Vagina (tissue), 2 donors: ENCODE data around the gene CALM3. TPM values are rescaled to one million over a fixed set of nuclear protein-coding genes. Genes with fewer than 3 reads are reported as not detected.
A peak's percentile ranks its signal among the peaks of the same experiment; 100 is the strongest.

Experiments used
- DNase-seq, 2 donors: peaks; one replicate each; pipeline ENCODE4 v3.0.0-alpha.2; 2017; ENCODE audit errors: extremely low spot score in 2 of 2
- H3K27ac ChIP-seq: fragments of 200-600 bp; sonication (generic); one replicate; pipeline ENCODE4 v1.5.1; 2019
- H3K27me3 ChIP-seq: fragments of 200-600 bp; sonication (generic); one replicate; pipeline ENCODE4 v1.5.1; 2019
- H3K36me3 ChIP-seq, 2 donors: fragments of 200-600 bp; sonication (generic); one replicate each; pipeline ENCODE4 v1.5.1; 2017 to 2019
- H3K4me1 ChIP-seq: fragments of 200-600 bp; sonication (generic); one replicate; pipeline ENCODE4 v1.5.1; 2019
- H3K4me3 ChIP-seq, 2 donors: fragments of 200-600 bp; sonication (generic); 1 replicate in 1 of 2; 2 replicates in 1 of 2; pipeline ENCODE4 v1.5.1; 2016 to 2019
- H3K9me3 ChIP-seq: fragments of 200-600 bp; sonication (generic); one replicate; pipeline ENCODE4 v1.5.1; 2019
- POLR2A ChIP-seq, 2 donors: fragments of 450-650 bp; IDR thresholded peaks; one replicate each; pipeline ENCODE4 v1.6.1; 2017; ENCODE audit warnings: antibody characterized with exemption in 2 of 2, mild to moderate bottlenecking in 2 of 2, moderate library complexity in 2 of 2
- POLR2AphosphoS5 ChIP-seq, 2 donors: sonication (generic); formaldehyde crosslinking; IDR thresholded peaks; one replicate each; pipeline ENCODE4 v1.9.0; 2017; ENCODE audit warnings: antibody characterized with exemption in 2 of 2, mild to moderate bottlenecking in 2 of 2, low read depth in 1 of 2; ENCODE audit not compliant: insufficient read depth in 1 of 2
- intact Hi-C: fragments of 100-400 bp; cut with DNase I; formaldehyde crosslinking; loops from one replicate; pipeline ENCODE4 v1.15.1; 2023
- total RNA-seq: library from RNA; depleted of rRNA; stranded (reverse); fragments of >200 nt; gene quantifications from one replicate; pipeline ENCODE4 v1.2.3, GENCODE V29; 2016
- TF ChIP-seq, protein P1 (sequence below), 3 experiments: fragments of 450-650 bp in 2 of 3; fragments of 200-600 bp in 1 of 3; sonication (generic) in 1 of 3; IDR thresholded peaks; one replicate each; pipeline ENCODE4 v1.5.1; 2017 to 2019; ENCODE audit warnings: antibody characterized with exemption in 3 of 3, mild to moderate bottlenecking in 2 of 3, moderate library complexity in 2 of 3

The CALM3 gene
- total RNA-seq, 1 donor from 2014 or later, result 105 TPM

DNA sequence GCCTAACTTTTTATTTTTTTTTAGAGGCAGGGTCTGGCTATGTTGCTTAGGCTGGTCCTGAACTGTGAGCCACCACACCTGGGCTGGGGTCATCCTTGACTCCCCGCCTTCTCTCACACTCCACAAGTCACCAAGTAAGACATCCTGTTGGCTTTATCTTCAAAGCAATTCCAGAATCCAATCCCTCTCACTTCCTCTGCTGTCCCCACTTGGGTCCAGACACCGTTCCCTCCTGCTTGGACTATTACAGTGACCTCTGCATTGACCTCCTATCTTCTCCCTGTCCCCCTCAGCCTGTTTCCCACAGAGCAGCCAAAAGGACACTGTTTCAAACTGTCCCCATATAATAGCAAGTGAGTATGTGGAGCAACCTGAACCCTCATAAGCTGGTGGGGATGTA lies 39.5 kb downstream of the CALM3 start:
- DNase-seq, result no peak
- H3K27ac ChIP-seq, result no peak overlapping the region
- intact Hi-C loops, result no loop called here
- H3K4me3 ChIP-seq, result no peak overlapping the region
- H3K9me3 ChIP-seq, result no peaks in the 10 kb centered on the region
- no peaks in the 10 kb centered on the region for H3K27me3 ChIP-seq
- no peaks in the 10 kb centered on the region for H3K36me3 ChIP-seq
- TF ChIP-seq POLR2A (IDR thresholded peaks at IDR 0.05) (no peak), POLR2AphosphoS5 (IDR thresholded peaks at IDR 0.05; ENCODE audit: insufficient read depth in 1 of 2, low read depth in 1 of 2) (no peak)
- TF ChIP-seq, protein P1, sequence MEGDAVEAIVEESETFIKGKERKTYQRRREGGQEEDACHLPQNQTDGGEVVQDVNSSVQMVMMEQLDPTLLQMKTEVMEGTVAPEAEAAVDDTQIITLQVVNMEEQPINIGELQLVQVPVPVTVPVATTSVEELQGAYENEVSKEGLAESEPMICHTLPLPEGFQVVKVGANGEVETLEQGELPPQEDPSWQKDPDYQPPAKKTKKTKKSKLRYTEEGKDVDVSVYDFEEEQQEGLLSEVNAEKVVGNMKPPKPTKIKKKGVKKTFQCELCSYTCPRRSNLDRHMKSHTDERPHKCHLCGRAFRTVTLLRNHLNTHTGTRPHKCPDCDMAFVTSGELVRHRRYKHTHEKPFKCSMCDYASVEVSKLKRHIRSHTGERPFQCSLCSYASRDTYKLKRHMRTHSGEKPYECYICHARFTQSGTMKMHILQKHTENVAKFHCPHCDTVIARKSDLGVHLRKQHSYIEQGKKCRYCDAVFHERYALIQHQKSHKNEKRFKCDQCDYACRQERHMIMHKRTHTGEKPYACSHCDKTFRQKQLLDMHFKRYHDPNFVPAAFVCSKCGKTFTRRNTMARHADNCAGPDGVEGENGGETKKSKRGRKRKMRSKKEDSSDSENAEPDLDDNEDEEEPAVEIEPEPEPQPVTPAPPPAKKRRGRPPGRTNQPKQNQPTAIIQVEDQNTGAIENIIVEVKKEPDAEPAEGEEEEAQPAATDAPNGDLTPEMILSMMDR (IDR thresholded peaks at IDR 0.05), result no peak
- H3K4me1 ChIP-seq, result peaks cover 28% of the 10 kb centered on the region

DNA sequence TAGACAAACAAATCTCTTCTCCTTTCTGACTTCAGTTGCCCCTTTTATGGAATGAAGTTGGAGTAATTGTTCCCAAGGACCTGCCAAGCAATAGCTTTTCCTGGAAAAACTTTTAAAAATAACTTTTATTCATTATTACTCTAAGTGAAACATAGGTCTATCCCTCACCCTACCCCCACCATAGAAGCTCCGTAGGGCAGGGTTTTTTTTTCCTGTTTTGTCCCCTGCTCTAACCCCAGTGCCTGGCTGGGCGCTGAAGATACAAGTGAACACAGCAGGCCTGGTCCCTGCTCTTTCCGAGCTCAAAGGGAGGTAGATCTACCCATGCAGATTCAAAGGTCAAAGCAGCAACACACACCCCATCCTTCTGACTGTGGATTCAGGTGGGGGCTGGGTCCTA lies 43.6 kb downstream of the CALM3 start:
- Histone ChIP-seq H3K4me3 (no peak overlapping the region), H3K9me3 (no peaks in the 10 kb centered on the region), H3K27ac (no peak overlapping the region), H3K27me3 (no peaks in the 10 kb centered on the region), H3K36me3 (no peaks in the 10 kb centered on the region), H3K4me1 (peaks cover 4% of the 10 kb centered on the region)
- DNase-seq, result no peak
- TF ChIP-seq POLR2AphosphoS5 (IDR thresholded peaks at IDR 0.05; ENCODE audit: insufficient read depth in 1 of 2, low read depth in 1 of 2) (peak in 1 of 2 donors; percentile 47), POLR2A (IDR thresholded peaks at IDR 0.05) (no peak)
- intact Hi-C loops, result no loop called here

DNA sequence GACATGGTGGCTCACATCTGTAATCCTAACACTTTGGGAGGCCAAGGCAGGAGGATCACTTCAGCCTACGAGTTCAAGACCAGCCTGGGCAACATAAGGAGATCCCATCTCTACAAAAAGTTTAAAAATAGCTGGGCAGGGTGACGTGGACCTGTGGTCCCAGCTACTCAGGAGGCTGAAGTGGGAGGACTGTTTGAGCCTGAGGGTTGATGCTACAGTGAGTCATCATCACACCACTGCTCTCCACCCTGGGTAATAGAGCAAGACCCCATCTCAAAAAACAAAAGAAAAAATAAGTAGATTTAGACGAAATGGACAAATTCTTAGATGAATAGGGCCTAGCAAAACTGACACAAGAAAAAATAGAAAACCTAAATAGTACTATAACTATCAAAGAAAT lies 45.3 kb downstream of the CALM3 start:
- Histone ChIP-seq H3K4me1 (no peaks in the 10 kb centered on the region), H3K27me3 (no peaks in the 10 kb centered on the region), H3K36me3 (no peaks in the 10 kb centered on the region), H3K9me3 (no peaks in the 10 kb centered on the region), H3K27ac (no peak overlapping the region), H3K4me3 (no peak overlapping the region)
- TF ChIP-seq, protein P1 (IDR thresholded peaks at IDR 0.05), result no peak
- TF ChIP-seq POLR2A (IDR thresholded peaks at IDR 0.05) (no peak), POLR2AphosphoS5 (IDR thresholded peaks at IDR 0.05; ENCODE audit: insufficient read depth in 1 of 2, low read depth in 1 of 2) (no peak)
- DNase-seq, result no peak
- intact Hi-C loops, result no loop called here

DNA sequence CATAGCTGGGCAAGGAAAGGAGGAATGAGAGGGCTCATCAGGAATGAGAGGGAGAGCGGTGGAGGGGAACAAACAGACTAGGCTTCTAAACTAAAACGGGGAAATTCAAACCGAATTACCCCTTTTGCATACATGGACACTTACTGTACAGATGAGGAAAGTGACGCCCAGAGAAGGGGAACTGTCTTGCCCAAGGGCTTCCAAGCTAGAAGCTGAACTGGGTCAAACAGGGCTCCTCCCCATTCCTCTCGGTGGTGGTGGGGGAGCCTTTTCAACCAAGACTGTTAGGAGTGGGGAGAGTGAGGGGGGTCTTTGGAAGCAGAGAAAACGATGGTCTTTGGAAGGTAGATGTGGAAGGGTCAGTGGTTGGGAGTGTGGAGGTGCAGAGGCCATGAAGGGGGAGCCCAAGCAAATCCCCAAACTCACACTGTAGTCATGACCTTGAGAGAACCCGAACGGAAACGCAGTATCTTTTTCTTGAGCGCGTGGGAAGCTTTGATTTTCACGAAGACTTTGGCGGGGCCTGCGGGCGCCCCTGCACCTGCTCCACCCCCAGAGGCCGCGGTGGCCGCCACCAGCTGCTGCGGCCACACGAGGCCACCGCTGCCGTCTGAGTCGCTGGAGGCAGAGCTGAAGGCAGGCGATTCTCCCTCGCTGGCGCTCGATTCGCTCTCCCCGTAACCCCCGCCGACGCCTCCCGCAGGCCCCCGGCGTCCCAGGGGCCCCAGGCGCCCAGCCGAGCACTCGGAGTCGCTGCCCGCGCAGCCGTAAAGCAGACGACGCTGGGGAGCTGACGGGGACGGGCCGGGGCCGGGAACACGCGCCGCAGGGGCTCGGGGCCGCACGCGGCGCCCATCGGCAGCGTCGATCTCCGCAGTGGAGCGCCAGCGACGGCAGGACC lies 47.2 kb downstream of the CALM3 start:
- DNase-seq, result no peak
- Histone ChIP-seq H3K27me3 (no peaks in the 10 kb centered on the region), H3K36me3 (no peaks in the 10 kb centered on the region), H3K9me3 (no peaks in the 10 kb centered on the region), H3K4me3 (no peak overlapping the region), H3K4me1 (no peaks in the 10 kb centered on the region), H3K27ac (no peak overlapping the region)
- intact Hi-C loops, result no loop called here
- TF ChIP-seq POLR2A (IDR thresholded peaks at IDR 0.05), result no peak
- no peak for TF ChIP-seq POLR2AphosphoS5 (IDR thresholded peaks at IDR 0.05; ENCODE audit: insufficient read depth in 1 of 2, low read depth in 1 of 2)
- TF ChIP-seq, protein P1 (IDR thresholded peaks at IDR 0.05), result no peak

- no peak overlapping the region for H3K4me3 ChIP-seq
Measured at GRCh38 chr19:46648961-46649960, 48.1 kb downstream of the CALM3 start.

More at GRCh38 chr19:46648961-46649960, 48.1 kb downstream of the CALM3 start:
- intact Hi-C loops, result no loop called here
- H3K27ac ChIP-seq, result no peak overlapping the region
- H3K27me3 ChIP-seq, result no peaks in the 10 kb centered on the region
- H3K9me3 ChIP-seq, result no peaks in the 10 kb centered on the region
- no peaks in the 10 kb centered on the region for H3K36me3 ChIP-seq
- TF ChIP-seq POLR2A (IDR thresholded peaks at IDR 0.05), result no peak
- TF ChIP-seq POLR2AphosphoS5 (IDR thresholded peaks at IDR 0.05; ENCODE audit: insufficient read depth in 1 of 2, low read depth in 1 of 2), result no peak
- TF ChIP-seq, protein P1 (IDR thresholded peaks at IDR 0.05), result no peak
- no peaks in the 10 kb centered on the region for H3K4me1 ChIP-seq
- DNase-seq, result no peak
